NCI-H460 (cell line): ENCODE data around the gene MANSC1. TPM values are rescaled to one million over a fixed set of nuclear protein-coding genes. Genes with fewer than 3 reads are reported as not detected.
A peak's percentile ranks its signal among the peaks of the same experiment; 100 is the strongest.
"Not testable (repeated sequence)": the region's sequence is repeated elsewhere in the genome, so short reads cannot be mapped to it uniquely, and the experiment has no call there.

Experiments used
- DNase-seq: peaks from one replicate; pipeline ENCODE4 v3.0.0-alpha.2; 2016; ENCODE audit warnings: low read depth; ENCODE audit errors: extremely low read depth
- total RNA-seq: library from RNA; depleted of rRNA; stranded (reverse); fragments of >200 nt; shearing (Covaris generic); gene quantifications from 2 replicates; pipeline ENCODE4 v1.2.3, GENCODE V29; 2014

MANSC1 gene
- total RNA-seq, 1 experiment from 2014 or later = 2.7 TPM

- DNase-seq = no peak
Observed at GRCh38 chr12:12365931-12366431, 15.9 kb upstream of the MANSC1 start.

DNA sequence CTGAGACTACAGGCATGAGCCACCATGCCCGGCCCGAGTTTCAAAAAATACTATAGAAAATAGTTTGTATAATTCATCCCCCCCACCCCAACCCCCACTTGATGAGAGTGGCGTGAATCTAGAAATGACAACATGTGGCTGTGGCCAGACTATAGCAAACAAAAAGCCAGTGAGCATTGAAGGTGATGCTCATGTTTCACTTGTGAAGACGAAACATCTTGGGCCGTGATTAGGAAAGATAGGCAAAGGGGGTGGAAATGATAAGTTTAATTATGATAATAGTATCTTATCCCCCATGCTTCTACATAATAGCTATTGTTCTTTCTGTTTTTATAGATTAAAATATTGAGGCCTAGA, 15.4 kb upstream of the MANSC1 start:
- DNase-seq = no peak

DNA sequence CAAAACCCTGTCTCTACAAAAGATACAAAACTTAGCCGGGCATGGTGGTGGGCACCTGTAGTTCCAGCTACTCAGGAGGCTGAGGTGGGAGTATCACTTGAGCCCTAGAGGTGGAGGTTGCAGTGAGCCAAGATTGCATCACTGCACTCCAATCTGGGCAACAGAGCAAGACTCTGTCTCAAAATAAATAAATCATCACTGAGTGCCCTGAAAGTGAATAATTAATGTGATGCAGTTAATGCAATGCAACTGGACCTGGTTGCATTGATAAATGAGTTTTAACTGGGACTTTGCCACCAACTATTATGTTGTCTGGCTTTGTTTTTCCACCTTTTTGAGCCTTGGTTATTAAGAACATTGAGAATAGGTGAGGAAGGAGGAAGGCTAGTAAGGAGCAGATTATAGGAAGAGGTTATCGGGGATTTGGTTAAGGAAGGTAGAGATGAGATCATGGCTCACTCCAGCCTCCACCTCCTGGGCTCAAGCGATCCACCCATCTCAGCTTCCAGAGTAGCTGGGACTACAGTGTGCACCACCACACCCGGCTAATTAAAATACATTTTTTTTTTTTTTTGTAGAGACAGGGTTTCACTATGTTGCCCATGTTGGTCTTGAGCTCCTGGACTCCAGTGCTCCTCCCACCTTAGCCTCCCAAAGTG, 14.9 kb upstream of the MANSC1 start:
- no peak for DNase-seq

DNA sequence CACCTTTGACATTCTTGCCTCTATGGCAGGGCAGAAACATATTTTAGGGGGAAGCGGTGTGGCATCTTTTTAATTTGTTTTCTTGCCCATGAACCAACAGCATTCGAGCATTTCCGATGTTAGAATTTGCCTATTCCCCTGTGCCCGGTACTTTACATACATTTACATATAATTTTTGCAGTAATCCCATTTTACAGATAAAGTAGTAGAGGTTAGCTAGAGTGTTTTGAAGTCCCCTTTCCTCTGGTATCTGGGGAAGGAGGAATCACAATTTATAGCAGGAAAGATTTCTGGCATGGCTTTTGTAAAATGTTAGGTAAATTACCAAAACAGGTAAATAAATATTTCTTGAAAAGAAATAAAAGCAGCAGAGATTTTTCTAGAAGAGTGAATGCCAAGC, 8.5 kb upstream of the MANSC1 start:
- DNase-seq = no peak

DNA sequence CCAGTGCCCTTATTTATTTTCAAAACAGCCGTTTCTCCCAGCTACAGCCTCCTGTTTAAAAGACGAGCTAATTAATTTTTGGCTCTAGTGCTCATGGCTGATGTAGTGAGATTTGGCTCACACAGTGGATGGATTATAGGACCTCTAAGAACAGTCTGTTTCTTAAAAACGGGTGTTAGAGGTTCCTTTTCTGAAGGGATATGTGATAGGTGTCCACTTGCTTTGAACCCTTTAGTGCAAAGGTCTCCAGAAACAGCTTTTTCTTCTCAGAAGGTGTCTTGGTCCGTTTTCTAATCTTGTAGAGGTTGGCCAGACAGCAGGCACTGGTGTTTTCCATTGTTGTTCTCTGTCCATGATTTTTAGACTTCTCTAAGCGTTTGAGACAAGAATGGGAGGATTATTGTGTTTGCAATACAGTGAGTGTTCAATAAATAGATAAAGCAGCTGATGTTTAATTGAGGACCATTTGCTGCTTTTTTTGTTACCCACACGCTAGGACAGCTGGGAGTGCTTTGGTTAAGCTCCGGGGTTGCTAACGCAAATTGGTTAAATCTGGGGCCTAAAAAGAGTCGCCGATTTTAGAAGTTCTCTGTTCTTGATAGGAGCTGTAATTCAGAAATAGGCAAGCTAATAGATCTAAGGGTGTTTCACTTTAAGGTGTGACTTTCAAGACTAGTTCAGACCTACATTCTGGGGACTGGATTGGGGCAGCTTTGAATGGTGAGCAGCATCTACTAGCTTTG, 7.8 kb upstream of the MANSC1 start:
- DNase-seq = no peak

GRCh38 chr12:12356896-12357718, 7.1 kb upstream of the MANSC1 start, which contains the start of gene BORCS5:
Gene BORCS5 (plus strand): TSS chr12:12357078. CDS start chr12:12357452, 374 bp downstream.
- DNase-seq = peak; percentile 93

DNA sequence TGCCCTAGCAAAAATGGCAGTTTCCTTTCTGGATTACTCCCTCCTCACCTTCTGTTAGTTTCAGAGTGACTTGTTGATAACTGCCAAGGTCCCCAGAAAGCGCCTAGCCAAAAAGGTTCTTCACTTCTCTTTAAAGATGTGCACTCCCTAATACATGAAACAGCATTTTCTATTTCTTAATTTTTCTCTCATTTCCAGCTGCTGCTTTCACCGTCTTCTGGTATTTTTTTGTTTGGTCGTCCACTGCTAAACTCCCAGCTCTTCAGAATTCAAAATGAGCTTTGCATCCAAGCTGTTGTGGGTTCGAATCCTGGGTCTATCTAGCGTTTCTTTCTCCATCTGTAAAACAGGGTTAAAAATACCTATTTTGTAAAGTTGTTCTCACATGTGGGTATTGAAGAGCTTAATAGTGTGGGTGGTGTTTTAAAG, 6.4 kb upstream of the MANSC1 start:
- DNase-seq = no peak

- no peak for DNase-seq
Observed at GRCh38 chr12:12353807-12354206, 3.8 kb upstream of the MANSC1 start.

GRCh38 chr12:12353276-12353675, 3.2 kb upstream of the MANSC1 start:
- no peak for DNase-seq

- DNase-seq = not testable (repeated sequence)
Observed at GRCh38 chr12:12351468-12352185, 1.6 kb upstream of the MANSC1 start.

- peak; percentile 58 for DNase-seq
Observed at GRCh38 chr12:12350868-12351463, 924 bp upstream of the MANSC1 start.

- DNase-seq = no peak
Observed at GRCh38 chr12:12338527-12339168, 11.4 kb downstream of the MANSC1 start.

GRCh38 chr12:12336511-12336910, 13.5 kb downstream of the MANSC1 start:
- DNase-seq = no peak

DNA sequence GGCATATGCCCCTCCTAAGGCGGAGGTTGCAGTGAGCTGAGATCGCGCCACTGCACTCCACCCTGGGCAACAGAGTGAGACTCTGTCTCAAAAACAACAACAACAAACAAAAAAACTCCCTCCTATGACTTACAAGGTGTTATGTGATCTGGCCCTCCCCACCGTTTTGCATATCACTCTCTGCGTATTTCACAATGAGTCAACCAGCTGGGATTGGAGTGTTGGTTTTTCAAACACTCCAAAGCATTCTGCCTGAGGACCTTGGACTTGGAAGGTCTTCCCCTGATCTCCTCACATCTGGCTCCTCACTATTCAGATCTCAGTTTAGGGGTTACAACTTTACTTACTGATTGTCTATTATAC, 14.0 kb downstream of the MANSC1 start:
- DNase-seq = no peak

DNA sequence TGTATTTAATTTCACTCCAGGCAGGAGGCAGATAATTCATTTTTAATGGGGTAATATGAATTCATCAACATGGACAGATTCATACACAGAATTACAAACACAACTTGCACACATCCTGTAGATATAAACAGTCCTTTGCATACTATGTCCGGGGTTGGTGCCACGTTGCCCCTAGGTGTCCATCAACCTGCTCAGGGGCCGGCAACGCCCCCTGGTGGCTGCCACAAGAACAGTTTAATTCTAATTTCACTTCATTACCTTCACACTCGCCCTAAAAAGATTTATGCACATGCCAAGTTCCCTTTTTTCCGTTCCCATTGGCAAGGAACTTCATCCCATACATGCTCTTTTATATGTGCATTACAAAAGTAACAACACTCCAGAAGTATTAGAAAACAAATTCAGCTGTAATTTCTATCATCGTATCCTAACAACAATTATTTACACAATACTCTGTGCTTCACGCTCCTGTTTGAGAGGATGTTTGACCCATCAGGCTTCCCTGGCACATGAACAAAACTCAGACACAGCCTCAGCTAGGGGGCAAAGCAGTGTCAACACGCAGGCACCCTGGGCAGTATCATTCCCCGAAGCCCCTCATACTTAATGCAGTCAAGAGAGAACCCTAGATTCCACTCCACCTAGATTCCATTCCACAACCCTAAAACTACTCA, 15.5 kb downstream of the MANSC1 start:
- no peak for DNase-seq

GRCh38 chr12:12333407-12334366, 16.4 kb downstream of the MANSC1 start:
- no peak for DNase-seq

DNA sequence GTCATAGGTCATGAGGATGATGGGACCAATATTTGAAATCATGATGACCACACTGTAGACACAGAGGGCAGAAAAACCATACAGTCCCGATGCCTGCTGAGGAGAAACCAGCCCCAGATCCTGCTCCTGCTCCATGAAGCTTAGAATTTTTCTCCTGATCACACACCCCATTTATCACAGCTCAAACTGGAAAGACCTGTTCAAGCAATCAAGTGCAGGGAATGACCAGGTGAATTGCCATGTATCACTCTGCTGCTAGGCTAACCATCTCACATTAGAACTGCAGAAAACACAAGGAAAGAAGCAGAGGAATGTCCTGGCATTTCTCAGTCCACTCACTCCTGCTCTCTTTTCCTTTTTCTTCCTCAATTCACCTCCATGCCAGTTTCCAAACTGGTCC, 18.1 kb downstream of the MANSC1 start:
- no peak for DNase-seq

- DNase-seq = no peak
Observed at GRCh38 chr12:12331244-12331771, 18.7 kb downstream of the MANSC1 start.
